Aorta (tissue), 5 donors: ENCODE data around the gene LRRK1. TPM values are rescaled to one million over a fixed set of nuclear protein-coding genes. Genes with fewer than 3 reads are reported as not detected.

Source experiments
- ATAC-seq: fragments of 200-7000 bp; cut with Tn5 transposase; one replicate; pipeline ENCODE4 v1.9.1; 2022; ENCODE audit warnings: moderate library complexity; ENCODE audit not compliant: low FRiP score
- DNase-seq, 2 donors: peaks; one replicate each; pipeline ENCODE4 v3.0.0-alpha.2; 2020
- H3K27ac ChIP-seq, 2 donors: one replicate each; pipeline ENCODE4 v1.5.1; 2013; ENCODE audit warnings: low read length in 2 of 2, mild to moderate bottlenecking in 2 of 2, moderate library complexity in 2 of 2, control low read depth in 1 of 2, inconsistent platforms in 1 of 2, low read depth in 1 of 2
- H3K27me3 ChIP-seq, 2 donors: one replicate each; pipeline ENCODE4 v1.6.1; 2013; ENCODE audit warnings: control low read depth in 1 of 2, low read length in 1 of 2, mild to moderate bottlenecking in 1 of 2, moderate library complexity in 1 of 2; ENCODE audit not compliant: insufficient read depth in 2 of 2, control insufficient read depth in 1 of 2
- H3K36me3 ChIP-seq, 2 donors: one replicate each; pipeline ENCODE4 v1.6.1; 2013; ENCODE audit warnings: control low read depth in 1 of 2, low read length in 1 of 2, mild to moderate bottlenecking in 1 of 2; ENCODE audit not compliant: insufficient read depth in 2 of 2, control insufficient read depth in 1 of 2
- H3K4me1 ChIP-seq, 2 donors: one replicate each; pipeline ENCODE4 v1.6.1; 2013; ENCODE audit warnings: low read length in 2 of 2, control low read depth in 1 of 2, mild to moderate bottlenecking in 1 of 2, moderate library complexity in 1 of 2; ENCODE audit not compliant: insufficient read depth in 2 of 2, control insufficient read depth in 1 of 2
- H3K4me3 ChIP-seq, 2 donors: one replicate each; pipeline ENCODE4 v1.5.1; 2013; ENCODE audit warnings: low read length in 2 of 2, control low read depth in 1 of 2, mild to moderate bottlenecking in 1 of 2
- H3K9me3 ChIP-seq: one replicate; pipeline ENCODE4 v1.6.1; 2013; ENCODE audit warnings: mild to moderate bottlenecking, low read length; ENCODE audit not compliant: control insufficient read depth
- WGBS, 2 donors: extraction: QIAGEN DNeasy Blood & Tissue Kit; methylation state at CpG; one replicate each; pipeline ENCODE4 v1.1.7; 2013; 5-methylcytosine and 5-hydroxymethylcytosine counted together
- intact Hi-C, 2 donors: fragments of 100-400 bp; cut with DNase I; formaldehyde crosslinking; loops; one replicate each; pipeline versions ENCODE4 v1.14.2 to v1.15.0; 2022
- polyA plus RNA-seq, 2 donors: library from polyadenylated mRNA; stranded (reverse); fragments of 200-250 nt; gene quantifications; one replicate each; pipeline ENCODE4 v1.2.3, GENCODE V29; 2013
- total RNA-seq, 2 donors: library from RNA; stranded (reverse); fragmentation: NEBNext Ultra II Directional; extraction: Animal tissue kit (Norgen Biotek cat#: 25700); gene quantifications; one replicate each; pipeline ENCODE4 v1.2.1, GENCODE V29; 2021
- donor health status: healthy with polysubstance abuse.
- donor health status: Bipolar disorder and iron deficiency.
- donor health status: DM: no; HTN: no; CAD: no.
- donor health status: DM: no; HTN: no; CAD: no.
- donor health status: DM: yes; HTN: yes; CAD: no.

The LRRK1 gene
- total and polyA plus RNA-seq, 4 donors = 4.0 to 34.0 (median 13.3) TPM

GRCh38 chr15:101099183-101099582 lies 180.0 kb downstream of the LRRK1 start:
- H3K4me1 ChIP-seq = no peaks in the 10 kb centered on the region
- no peaks in the 10 kb centered on the region for H3K36me3 ChIP-seq
- H3K27me3 ChIP-seq = no peaks in the 10 kb centered on the region
- H3K27ac ChIP-seq = no peak overlapping the region
- 89 to 92% methylated on average over 10 of the region's 10 CpGs for WGBS, 2 donors
- ATAC-seq (no peak), DNase-seq (peak in 1 of 2 donors; percentile 69)
- no peak overlapping the region for H3K4me3 ChIP-seq
- intact Hi-C loops = no loop called here
- no peaks in the 10 kb centered on the region for H3K9me3 ChIP-seq

GRCh38 chr15:101100118-101100517 lies 181.0 kb downstream of the LRRK1 start:
- 95 to 96% methylated on average over 14 to 15 of the region's 15 CpGs for WGBS, 2 donors
- no peaks in the 10 kb centered on the region for H3K4me1 ChIP-seq
- intact Hi-C loops = no loop called here
- no peak for ATAC-seq
- H3K9me3 ChIP-seq = no peaks in the 10 kb centered on the region
- no peaks in the 10 kb centered on the region for H3K27me3 ChIP-seq
- no peak overlapping the region for H3K4me3 ChIP-seq
- H3K36me3 ChIP-seq = no peaks in the 10 kb centered on the region
- no peak overlapping the region for H3K27ac ChIP-seq
- peak in 1 of 2 donors; percentile 48 for DNase-seq

- H3K27me3 ChIP-seq = no peaks in the 10 kb centered on the region
- 91 to 93% methylated on average over 28 to 29 of the region's 29 CpGs for WGBS, 2 donors
- no peaks in the 10 kb centered on the region for H3K36me3 ChIP-seq
- intact Hi-C loops = no loop called here
- no peak overlapping the region for H3K4me3 ChIP-seq
- no peaks in the 10 kb centered on the region for H3K4me1 ChIP-seq
- ATAC-seq (no peak), DNase-seq (peak in 1 of 2 donors; percentile 71)
- no peak overlapping the region for H3K27ac ChIP-seq
- no peaks in the 10 kb centered on the region for H3K9me3 ChIP-seq
Measured at GRCh38 chr15:101100593-101101442, 181.7 kb downstream of the LRRK1 start.

GRCh38 chr15:101101676-101102075 lies 182.5 kb downstream of the LRRK1 start:
- no peak overlapping the region for H3K4me3 ChIP-seq
- no peak overlapping the region for H3K27ac ChIP-seq
- no peaks in the 10 kb centered on the region for H3K36me3 ChIP-seq
- 89 to 96% methylated on average over 3 of the region's 3 CpGs for WGBS, 2 donors
- DNase-seq (peak in 1 of 2 donors; percentile 7), ATAC-seq (no peak)
- no peaks in the 10 kb centered on the region for H3K9me3 ChIP-seq
- H3K27me3 ChIP-seq = no peaks in the 10 kb centered on the region
- no peaks in the 10 kb centered on the region for H3K4me1 ChIP-seq
- intact Hi-C loops = no loop called here

- Histone ChIP-seq H3K27ac (no peak overlapping the region), H3K4me3 (no peak overlapping the region), H3K4me1 (no peaks in the 10 kb centered on the region), H3K9me3 (no peaks in the 10 kb centered on the region), H3K27me3 (no peaks in the 10 kb centered on the region), H3K36me3 (no peaks in the 10 kb centered on the region)
- 80 to 84% methylated on average over 5 of the region's 5 CpGs for whole genome bisulfite sequencing, 2 donors
- intact Hi-C loops = no loop called here
- DNase-seq = peak in 1 of 2 donors; percentile 43
- no peak for ATAC-seq
Measured at GRCh38 chr15:101102746-101103145, 183.6 kb downstream of the LRRK1 start.

GRCh38 chr15:101103598-101103997 lies 184.4 kb downstream of the LRRK1 start:
- peak in 1 of 2 donors; percentile 19 for DNase-seq
- Histone ChIP-seq H3K27ac (no peak overlapping the region), H3K36me3 (no peaks in the 10 kb centered on the region), H3K4me3 (no peak overlapping the region), H3K9me3 (no peaks in the 10 kb centered on the region), H3K4me1 (no peaks in the 10 kb centered on the region), H3K27me3 (no peaks in the 10 kb centered on the region)
- intact Hi-C loops = no loop called here
- ATAC-seq = no peak
- 94 to 97% methylated on average over 8 of the region's 8 CpGs for WGBS, 2 donors

GRCh38 chr15:101104141-101104540 lies 185.0 kb downstream of the LRRK1 start:
- Histone ChIP-seq H3K4me1 (no peaks in the 10 kb centered on the region), H3K27ac (no peak overlapping the region), H3K9me3 (no peaks in the 10 kb centered on the region), H3K27me3 (no peaks in the 10 kb centered on the region), H3K36me3 (no peaks in the 10 kb centered on the region), H3K4me3 (no peak overlapping the region)
- 90 to 94% methylated on average over 9 of the region's 9 CpGs for WGBS, 2 donors
- no peak for ATAC-seq
- no peak for DNase-seq
- intact Hi-C loops = no loop called here

GRCh38 chr15:101105059-101105891 lies 186.1 kb downstream of the LRRK1 start:
- H3K36me3 ChIP-seq = no peaks in the 10 kb centered on the region
- DNase-seq (no peak), ATAC-seq (no peak)
- WGBS, 2 donors = 76% methylated on average over 7 of the region's 7 CpGs
- no peaks in the 10 kb centered on the region for H3K9me3 ChIP-seq
- intact Hi-C loops = no loop called here
- H3K4me3 ChIP-seq = no peak overlapping the region
- H3K27me3 ChIP-seq = no peaks in the 10 kb centered on the region
- no peaks in the 10 kb centered on the region for H3K4me1 ChIP-seq
- no peak overlapping the region for H3K27ac ChIP-seq
